Testis (tissue), 2 donors: ENCODE measurements around the gene PRKCI.

Experiments
- CTCF ChIP-seq, 3 experiments: fragments of 450-650 bp in 2 of 3; fragments of 200-600 bp in 1 of 3; sonication (generic) in 1 of 3; IDR thresholded peaks; one replicate each; pipeline ENCODE4 v1.5.1; 2016 to 2019; ENCODE audit warnings: antibody characterized with exemption in 3 of 3, mild to moderate bottlenecking in 2 of 3, moderate library complexity in 1 of 3
- POLR2A ChIP-seq: fragments of 450-650 bp; IDR thresholded peaks from one replicate; pipeline ENCODE4 v1.6.1; 2017; ENCODE audit warnings: antibody characterized with exemption, mild to moderate bottlenecking, moderate library complexity

GRCh38 chr3:170267793-170268192, 45.6 kb downstream of the PRKCI start:
- TF ChIP-seq CTCF (IDR thresholded peaks at IDR 0.05) (no peak), POLR2A (no peak)
